GM12878 (cell line): ENCODE results near the gene PDPN. TPM values are rescaled to one million over a fixed set of nuclear protein-coding genes. Genes with fewer than 3 reads are reported as not detected.

Source experiments
- ATAC-seq: fragments of 200-7000 bp; cut with Tn5 transposase; 3 replicates; pipeline ENCODE4 v1.9.1; 2020; ENCODE audit warnings: mild to moderate bottlenecking, moderate library complexity
- BruUV-seq: library from RNA; stranded (reverse); fragments of 400-500 nt; replicated peaks from 2 replicates; lab custom pipeline; 2021; lab: Mats Ljungman, UMichigan
- CTCF ChIA-PET: fragments of 300-600 bp; sonication (Branson Sonifier 250); formaldehyde crosslinking; extraction: SDS; loops from one replicate; lab custom pipeline; 2021; ENCODE audit warnings: inconsistent platforms; lab: Yijun Ruan, JAX
- POLR2A ChIA-PET: fragments of 350-600 bp; formaldehyde crosslinking; extraction: SDS; loops from one replicate; lab custom pipeline; 2021; ENCODE audit warnings: inconsistent platforms; lab: Charles Lee
- RAD21 ChIA-PET: fragments of 300-600 bp; sonication (Branson Sonifier 250); formaldehyde crosslinking; loops from one replicate; lab custom pipeline; 2023; ENCODE audit warnings: antibody characterized with exemption; ENCODE audit not compliant: unreplicated experiment; lab: Charles Lee
- SMC1A ChIA-PET: fragments of 300-600 bp; sonication (Branson Sonifier 250); formaldehyde crosslinking; loops from one replicate; lab custom pipeline; 2023; ENCODE audit not compliant: unreplicated experiment, uncharacterized antibody; lab: Charles Lee
- DNase-seq: peaks from one replicate; pipeline ENCODE4 v3.0.0-alpha.2; 2011; ENCODE audit warnings: low read depth, low spot score
- FAIRE-seq: peaks from 3 replicates; lab custom pipeline; 2011; peaks lifted over from hg19 to GRCh38; lab: Jason Lieb, UNC
- H2AFZ ChIP-seq: 2 replicates; pipeline ENCODE4 v1.6.0; 2011; ENCODE audit warnings: low read depth, low read length, control low read depth; ENCODE audit not compliant: control insufficient read depth
- H3K27ac ChIP-seq: 2 replicates; pipeline ENCODE4 v1.5.1; 2011; ENCODE audit warnings: control low read depth; ENCODE audit not compliant: control insufficient read depth, insufficient read depth
- H3K27me3 ChIP-seq, 2 experiments: replicated peaks in 1 of 2; 2 replicates each; pipeline versions ENCODE4 v1.6.0 to v1.6.1; 2011; ENCODE audit warnings: low read length in 1 of 2; ENCODE audit not compliant: control insufficient read depth in 2 of 2, insufficient read depth in 2 of 2
- H3K36me3 ChIP-seq, 2 experiments: 2 replicates each; pipeline ENCODE4 v1.5.1; 2011; ENCODE audit warnings: low read length in 1 of 2; ENCODE audit not compliant: control insufficient read depth in 2 of 2, insufficient read depth in 2 of 2
- H3K4me1 ChIP-seq: 2 replicates; pipeline ENCODE4 v1.6.1; 2011; ENCODE audit warnings: mild to moderate bottlenecking, low read length, moderate library complexity, mixed read lengths; ENCODE audit not compliant: control insufficient read depth, insufficient read depth
- H3K4me2 ChIP-seq: 2 replicates; pipeline ENCODE4 v1.6.0; 2011; ENCODE audit warnings: control low read depth; ENCODE audit not compliant: control insufficient read depth, insufficient read depth
- H3K4me3 ChIP-seq: fragments of 200-600 bp; sonication (generic); 2 replicates; pipeline ENCODE4 v1.5.1; 2016
- H3K79me2 ChIP-seq: 2 replicates; pipeline ENCODE4 v1.6.0; 2011; ENCODE audit warnings: low read length; ENCODE audit not compliant: control insufficient read depth, insufficient read depth
- H3K9ac ChIP-seq: 2 replicates; pipeline ENCODE4 v1.8.0; 2011; ENCODE audit warnings: low read length, control low read depth, mixed read lengths; ENCODE audit not compliant: control insufficient read depth, insufficient read depth
- H3K9me3 ChIP-seq: replicated peaks from 3 replicates; pipeline ENCODE4 v1.5.1; 2011; ENCODE audit warnings: mild to moderate bottlenecking, low read length; ENCODE audit not compliant: control insufficient read depth, insufficient read depth
- H4K20me1 ChIP-seq: 2 replicates; pipeline ENCODE4 v1.6.0; 2011; ENCODE audit not compliant: control insufficient read depth, insufficient read depth
- BCL3 ChIP-seq: IDR thresholded peaks from 2 replicates; pipeline ENCODE4 v1.6.1; 2011; ENCODE audit warnings: borderline replicate concordance, low read depth, mild to moderate bottlenecking, moderate library complexity, low read length; ENCODE audit not compliant: insufficient read depth, poor library complexity, severe bottlenecking
- MAX ChIP-seq: IDR thresholded peaks from 2 replicates; pipeline ENCODE4 v1.6.1; 2012; ENCODE audit warnings: low read depth, low read length, improper control_type of control experiment
- PBX3 ChIP-seq: IDR thresholded peaks from 2 replicates; pipeline ENCODE4 v1.6.1; 2011; ENCODE audit warnings: mild to moderate bottlenecking, low read depth, low read length, moderate library complexity; ENCODE audit not compliant: insufficient replicate concordance
- PRDM15 ChIP-seq: fragments of 450-650 bp; formaldehyde crosslinking; IDR thresholded peaks from 2 replicates; pipeline ENCODE4 v1.4.0; 2020; ENCODE audit warnings: mild to moderate bottlenecking, moderate library complexity
- RCOR1 ChIP-seq: conservative IDR thresholded peaks from 2 replicates; pipeline ENCODE4 v1.6.1; 2012; ENCODE audit warnings: low read depth, low read length, improper control_type of control experiment
- SIX5 ChIP-seq: IDR thresholded peaks from 2 replicates; pipeline ENCODE4 v1.6.1; 2011; ENCODE audit warnings: mild to moderate bottlenecking, low read depth, low read length, moderate library complexity; ENCODE audit not compliant: severe bottlenecking
- SPI1 ChIP-seq: IDR thresholded peaks from 2 replicates; pipeline ENCODE4 v1.6.1; 2011; ENCODE audit warnings: low read depth, mild to moderate bottlenecking, low read length, moderate library complexity, borderline replicate concordance; ENCODE audit not compliant: insufficient read depth
- ZNF24 ChIP-seq: fragments of 450-650 bp; IDR thresholded peaks from 2 replicates; pipeline ENCODE4 v1.6.1; 2017; ENCODE audit warnings: antibody characterized with exemption, mild to moderate bottlenecking
- WGBS: methylation state at CpG from one replicate; pipeline ENCODE4 v1.1.6; 2016; ENCODE audit warnings: low lambda C conversion rate; ENCODE audit not compliant: insufficient replicate concordance, insufficient coverage; ENCODE audit errors: missing lambda C conversion rate; 5-methylcytosine and 5-hydroxymethylcytosine counted together
- in situ Hi-C: fragments of 300-500 bp; cut with MboI; formaldehyde crosslinking; loops from 9 replicates; pipeline ENCODE4 v1.14.3; 2018; ENCODE audit warnings: mixed read lengths
- intact Hi-C: fragments of 100-400 bp; cut with micrococcal nuclease; formaldehyde crosslinking; loops from one replicate; pipeline ENCODE4 v1.14.2; 2022; ENCODE audit not compliant: unreplicated experiment
- polyA plus RNA-seq, 11 experiments: library from polyadenylated mRNA; depleted of rRNA in 4 of 11; unstranded in 6 of 11; stranded (reverse) in 5 of 11; fragments of >200 nt; fragmentation: Nextera tagmentation in 4 of 11; fragmentation: Illumina TruSeq in 1 of 11; extraction: Ambion mirVana in 4 of 11; extraction: Trizol in 1 of 11; gene quantifications; 1 replicate in 1 of 11; 2 replicates in 10 of 11; pipeline versions ENCODE4 v1.2.1 to v1.2.3, GENCODE V29; 2011 to 2016; ENCODE audit warnings: inconsistent platforms in 2 of 11, missing spikeins in 2 of 11, low read depth in 1 of 11
- total RNA-seq, 4 experiments: library from RNA; depleted of rRNA in 3 of 4; stranded (reverse); fragments of >200 nt in 3 of 4; fragmentation: Illumina TruSeq in 1 of 4; extraction: Trizol in 1 of 4; gene quantifications; 2 replicates each; pipeline versions ENCODE4 v1.2.1 to v1.2.3, GENCODE V29; 2013 to 2021

The PDPN gene
- total and polyA plus RNA-seq, 10 of the 15 experiments (the other 5 are each of a cell fraction or from before 2014, with no cell fraction given): 0.21 TPM; not detected in 9

DNA sequence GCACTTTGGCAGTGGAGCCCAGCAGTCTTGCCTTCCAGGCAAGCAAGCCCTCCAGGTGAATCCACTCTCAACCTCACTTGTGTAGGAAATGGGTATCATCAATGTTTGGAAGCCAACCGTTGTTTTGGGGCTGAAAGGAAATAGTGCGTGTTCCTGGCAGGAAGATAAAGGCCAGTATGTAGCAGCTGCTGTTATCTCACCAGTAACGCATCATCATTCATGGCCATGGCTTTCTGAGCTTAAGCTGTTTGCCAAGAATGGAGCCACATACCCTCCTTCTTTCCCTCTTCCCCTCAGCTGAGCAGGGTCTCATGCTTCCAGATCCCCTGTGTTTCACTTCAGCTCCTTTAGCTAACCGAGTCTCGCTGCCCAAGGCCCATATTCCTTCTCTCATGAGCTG is 2.2 kb upstream of the PDPN start:
- WGBS: 46% methylated on average over 5 of the region's 5 CpGs
- no peaks in the 10 kb centered on the region for H3K4me1 ChIP-seq
- FAIRE-seq (no peak), ATAC-seq (no peak), DNase-seq (no peak)
- H3K36me3 ChIP-seq: no peaks in the 10 kb centered on the region
- RAD21 ChIA-PET: no interaction called here
- no peak overlapping the region for H2AFZ ChIP-seq
- no peaks in the 10 kb centered on the region for H4K20me1 ChIP-seq
- POLR2A ChIA-PET: no interaction called here
- H3K4me2 ChIP-seq: no peak overlapping the region
- peaks cover 2% of the 10 kb centered on the region in 2 experiments; a peak in 2 of 4 replicates for H3K27me3 ChIP-seq
- intact Hi-C loops (no loop called here), in situ Hi-C loops (no loop called here)
- SMC1A ChIA-PET: interaction anchor here (0.7 kb wide), 1 partner anchor 179 kb away, joined by 3 read pairs; no protein-coding TSS in a partner anchor
- TF ChIP-seq RCOR1 (no peak), ZNF24 (no peak)
- CTCF ChIA-PET: no interaction called here
- BruUV-seq: no TSS peak
- H3K4me3 ChIP-seq: no peak overlapping the region
- H3K27ac ChIP-seq: no peak overlapping the region
- no peaks in the 10 kb centered on the region; the same call in 2 of the 3 replicates for H3K9me3 ChIP-seq
- no peak overlapping the region for H3K9ac ChIP-seq
- H3K79me2 ChIP-seq: no peaks in the 10 kb centered on the region

DNA sequence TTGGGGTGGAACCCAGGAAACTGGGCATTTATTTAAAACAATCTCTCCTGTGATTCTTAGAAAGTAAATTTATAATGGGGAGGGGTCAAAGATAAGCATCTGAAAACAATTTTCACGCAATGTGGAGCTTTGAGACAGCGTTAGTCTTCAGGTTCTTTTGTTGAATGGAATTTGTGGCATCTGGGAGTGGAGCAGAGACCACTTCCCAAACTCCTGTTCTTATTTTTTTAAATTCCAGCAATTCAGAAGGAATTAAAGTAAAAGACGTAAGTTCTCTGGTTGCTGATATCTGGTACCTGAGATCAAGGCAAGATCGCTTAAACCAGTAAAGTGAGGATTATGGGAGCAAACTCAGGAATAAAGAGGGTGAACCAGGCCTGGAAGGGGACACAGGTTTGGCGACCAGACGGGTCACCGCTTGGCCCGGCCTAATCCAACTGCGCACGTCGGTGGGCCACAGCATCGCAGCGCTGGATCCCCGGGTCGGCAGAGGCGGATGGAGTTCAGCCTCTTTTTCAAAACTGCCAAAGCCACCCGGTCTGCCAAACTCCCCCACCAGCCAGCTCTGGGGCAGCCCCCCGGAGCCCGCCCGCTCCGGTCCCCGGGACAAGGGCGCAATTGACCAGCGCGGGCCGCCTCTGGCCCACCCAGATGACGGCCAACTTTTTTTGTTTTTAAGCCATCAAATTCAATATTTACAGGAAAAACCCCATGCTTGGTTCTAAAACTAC is 754 bp upstream of the PDPN start:
- Histone ChIP-seq H3K79me2 (no peaks in the 10 kb centered on the region), H3K4me3 (no peak overlapping the region), H3K27me3 (peaks cover 2% of the 10 kb centered on the region in 2 experiments; a peak in 2 of 4 replicates), H3K9ac (no peak overlapping the region), H3K9me3 (no peaks in the 10 kb centered on the region; the same call in 2 of the 3 replicates), H3K4me2 (no peak overlapping the region), H3K27ac (no peak overlapping the region), H2AFZ (no peak overlapping the region), H3K36me3 (no peaks in the 10 kb centered on the region), H4K20me1 (no peaks in the 10 kb centered on the region), H3K4me1 (no peaks in the 10 kb centered on the region)
- in situ Hi-C loops (no loop called here), intact Hi-C loops (no loop called here)
- ATAC-seq (no peak), FAIRE-seq (no peak), DNase-seq (no peak)
- 53% methylated on average over 27 of the region's 27 CpGs for WGBS
- ChIA-PET CTCF (no interaction called here), RAD21 (no interaction called here), POLR2A (no interaction called here), SMC1A (no interaction called here)
- no TSS peak for BruUV-seq
- TF ChIP-seq MAX (no peak), BCL3 (no peak), PBX3 (no peak), ZNF24 (no peak), SIX5 (no peak), PRDM15 (CRISPR knock-in tag) (no peak), SPI1 (no peak)
